Measurements from ENCODE around the gene NCOA7.
"Not testable (repeated sequence)": the region's sequence is repeated elsewhere in the genome, so short reads cannot be mapped to it uniquely, and the experiment has no call there.

Gene NCOA7

DNA sequence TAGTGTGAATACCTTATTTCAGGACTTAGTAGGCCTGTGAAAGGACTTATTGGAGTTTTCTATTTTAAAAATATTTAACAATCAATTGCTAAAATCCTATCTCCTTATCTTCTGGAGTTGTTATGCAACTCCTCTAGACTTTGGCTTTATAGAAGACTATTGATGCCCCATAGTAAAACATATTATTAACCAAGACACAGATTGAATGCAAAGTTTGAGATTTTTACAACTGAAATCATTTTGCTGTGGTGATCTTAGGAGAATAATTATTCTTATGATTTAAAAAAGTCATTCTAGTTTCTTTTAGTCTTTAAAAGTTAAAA lies 36.9 kb upstream of the NCOA7 start:
- no peak for DNase-seq

GRCh38 chr6:125754566-125754965 lies 36.2 kb upstream of the NCOA7 start:
- DNase-seq: no peak

DNA sequence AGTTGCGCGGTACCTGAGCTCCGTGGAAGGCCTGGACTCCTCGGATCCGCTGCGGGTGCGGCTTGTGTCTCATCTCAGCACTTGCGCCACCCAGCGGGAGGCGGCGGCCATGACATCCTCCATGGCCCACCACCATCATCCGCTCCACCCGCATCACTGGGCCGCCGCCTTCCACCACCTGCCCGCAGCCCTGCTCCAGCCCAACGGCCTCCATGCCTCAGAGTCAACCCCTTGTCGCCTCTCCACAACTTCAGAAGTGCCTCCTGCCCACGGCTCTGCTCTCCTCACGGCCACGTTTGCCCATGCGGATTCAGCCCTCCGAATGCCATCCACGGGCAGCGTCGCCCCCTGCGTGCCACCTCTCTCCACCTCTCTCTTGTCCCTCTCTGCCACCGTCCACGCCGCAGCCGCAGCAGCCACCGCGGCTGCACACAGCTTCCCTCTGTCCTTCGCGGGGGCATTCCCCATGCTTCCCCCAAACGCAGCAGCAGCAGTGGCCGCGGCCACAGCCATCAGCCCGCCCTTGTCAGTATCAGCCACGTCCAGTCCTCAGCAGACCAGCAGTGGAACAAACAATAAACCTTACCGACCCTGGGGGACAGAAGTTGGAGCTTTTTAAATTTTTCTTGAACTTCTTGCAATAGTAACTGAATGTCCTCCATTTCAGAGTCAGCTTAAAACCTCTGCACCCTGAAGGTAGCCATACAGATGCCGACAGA lies 31.4 kb upstream of the NCOA7 start:
- no peak for DNase-seq

DNA sequence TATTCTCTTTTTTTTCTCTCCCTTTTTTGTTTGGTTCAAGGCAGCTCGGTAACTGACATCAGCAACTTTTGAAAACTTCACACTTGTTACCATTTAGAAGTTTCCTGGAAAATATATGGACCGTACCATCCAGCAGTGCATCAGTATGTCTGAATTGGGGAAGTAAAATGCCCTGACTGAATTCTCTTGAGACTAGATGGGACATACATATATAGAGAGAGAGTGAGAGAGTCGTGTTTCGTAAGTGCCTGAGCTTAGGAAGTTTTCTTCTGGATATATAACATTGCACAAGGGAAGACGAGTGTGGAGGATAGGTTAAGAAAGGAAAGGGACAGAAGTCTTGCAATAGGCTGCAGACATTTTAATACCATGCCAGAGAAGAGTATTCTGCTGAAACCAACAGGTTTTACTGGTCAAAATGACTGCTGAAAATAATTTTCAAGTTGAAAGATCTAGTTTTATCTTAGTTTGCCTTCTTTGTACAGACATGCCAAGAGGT lies 30.8 kb upstream of the NCOA7 start:
- DNase-seq: no peak

DNA sequence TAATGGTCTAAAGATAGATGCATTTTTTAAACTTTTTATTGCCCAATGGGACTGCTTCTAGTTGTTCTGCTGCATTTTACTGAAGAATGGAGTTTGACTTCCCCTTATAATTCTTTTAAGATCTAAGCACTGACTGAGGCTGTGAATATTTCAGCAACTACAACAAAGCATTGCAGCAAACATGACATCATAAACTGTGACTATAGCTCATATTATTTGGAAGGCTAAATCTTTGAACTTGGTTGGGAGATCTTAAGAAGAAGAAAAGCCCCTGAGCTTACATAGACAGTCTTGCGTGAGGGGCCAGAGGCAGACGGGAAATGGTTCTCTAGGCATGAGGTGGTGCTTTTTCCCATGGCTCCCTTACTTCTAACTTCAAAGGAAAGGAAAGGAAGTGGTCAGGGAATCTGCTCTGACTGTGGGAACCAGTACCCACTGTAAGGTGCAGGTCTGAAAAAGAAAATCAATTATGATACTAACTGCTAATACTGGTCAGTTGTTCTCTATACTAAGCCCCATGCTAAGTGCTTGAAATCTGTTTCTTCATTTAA lies 26.6 kb upstream of the NCOA7 start:
- no peak for DNase-seq

GRCh38 chr6:125765944-125766343 lies 24.8 kb upstream of the NCOA7 start:
- DNase-seq: no peak

DNA sequence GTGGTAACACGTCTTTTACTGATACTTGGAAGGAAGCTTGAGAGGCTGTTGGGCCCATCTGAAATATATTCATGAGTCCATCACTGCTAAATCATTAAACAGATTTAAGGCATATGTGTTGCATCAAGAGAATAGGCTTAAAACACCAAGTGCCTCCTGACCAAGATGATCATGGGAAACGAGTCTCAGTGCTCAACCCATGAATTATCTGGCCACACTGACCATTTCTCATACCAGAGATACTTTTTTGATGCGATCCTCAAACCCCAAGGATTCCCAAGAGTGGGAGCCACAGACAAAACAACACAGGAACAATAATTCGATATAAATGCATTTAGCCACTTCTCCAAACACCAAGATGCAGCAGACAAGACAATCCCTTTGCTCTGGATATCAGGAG lies 24.1 kb upstream of the NCOA7 start:
- DNase-seq: no peak

DNA sequence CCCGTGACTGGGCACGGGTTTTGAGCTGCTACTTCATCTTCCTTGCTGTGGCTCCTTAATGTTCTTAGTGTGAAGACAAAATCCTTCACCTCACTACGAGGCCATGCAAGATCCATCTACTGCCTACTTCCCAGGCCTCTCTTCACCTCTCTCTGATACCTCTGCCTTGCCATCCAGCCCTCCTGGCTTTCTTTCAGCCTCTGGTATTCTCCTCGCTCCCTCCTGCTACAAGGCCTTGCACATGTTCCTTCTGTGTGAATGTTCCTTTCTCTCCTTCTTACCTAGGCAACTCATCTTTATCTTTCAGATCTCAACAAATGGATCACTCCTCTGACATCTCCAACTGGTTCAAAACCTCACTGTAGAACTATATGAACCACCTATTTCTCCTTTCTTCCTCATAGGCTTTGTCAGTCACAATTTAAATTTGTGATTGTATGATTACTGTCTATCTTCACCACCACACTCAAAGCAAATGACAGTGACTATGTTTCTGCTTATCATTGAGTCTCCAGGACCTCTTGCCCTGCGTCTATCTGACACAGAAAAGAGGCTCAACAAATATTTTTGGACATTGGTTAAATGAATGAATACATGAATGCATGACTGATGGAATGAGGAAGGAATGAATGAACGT lies 21.5 kb upstream of the NCOA7 start:
- DNase-seq: no peak

GRCh38 chr6:125773387-125774341 lies 17.1 kb upstream of the NCOA7 start:
- no peak for DNase-seq

DNA sequence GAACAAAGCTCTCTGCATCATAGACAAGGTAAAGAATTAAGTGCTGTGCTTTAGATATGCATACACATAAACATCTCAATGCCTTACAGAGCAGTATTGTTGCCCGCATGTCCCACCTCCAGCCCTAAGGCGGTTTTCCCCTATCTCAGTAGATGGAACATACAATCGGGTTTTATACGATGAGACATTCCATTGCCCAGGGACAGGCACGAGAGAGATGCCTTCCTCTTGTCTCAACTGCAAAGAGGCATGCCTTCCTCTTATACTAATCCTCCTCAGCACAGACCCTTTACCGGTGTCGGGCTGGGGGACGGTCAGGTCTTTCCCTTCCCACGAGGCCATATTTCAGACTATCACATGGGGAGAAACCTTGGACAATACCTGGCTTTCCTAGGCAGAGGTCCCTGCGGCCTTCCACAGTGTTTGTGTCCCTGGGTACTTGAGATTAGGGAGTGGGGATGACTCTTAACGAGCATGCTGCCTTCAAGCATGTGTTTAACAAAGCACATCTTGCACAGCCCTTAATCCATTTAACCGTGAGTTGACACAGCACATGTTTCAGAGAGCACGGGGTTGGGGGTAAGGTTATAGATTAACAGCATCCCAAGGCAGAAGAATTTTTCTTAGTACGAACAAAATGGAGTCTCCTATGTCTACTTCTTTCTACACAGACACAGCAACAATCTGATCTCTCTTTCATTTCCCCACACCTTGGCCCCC lies 14.5 kb upstream of the NCOA7 start:
- not testable (repeated sequence) for DNase-seq

- DNase-seq: peak; percentile 87
Observed at GRCh38 chr6:125779924-125780539, 10.7 kb upstream of the NCOA7 start.

DNA sequence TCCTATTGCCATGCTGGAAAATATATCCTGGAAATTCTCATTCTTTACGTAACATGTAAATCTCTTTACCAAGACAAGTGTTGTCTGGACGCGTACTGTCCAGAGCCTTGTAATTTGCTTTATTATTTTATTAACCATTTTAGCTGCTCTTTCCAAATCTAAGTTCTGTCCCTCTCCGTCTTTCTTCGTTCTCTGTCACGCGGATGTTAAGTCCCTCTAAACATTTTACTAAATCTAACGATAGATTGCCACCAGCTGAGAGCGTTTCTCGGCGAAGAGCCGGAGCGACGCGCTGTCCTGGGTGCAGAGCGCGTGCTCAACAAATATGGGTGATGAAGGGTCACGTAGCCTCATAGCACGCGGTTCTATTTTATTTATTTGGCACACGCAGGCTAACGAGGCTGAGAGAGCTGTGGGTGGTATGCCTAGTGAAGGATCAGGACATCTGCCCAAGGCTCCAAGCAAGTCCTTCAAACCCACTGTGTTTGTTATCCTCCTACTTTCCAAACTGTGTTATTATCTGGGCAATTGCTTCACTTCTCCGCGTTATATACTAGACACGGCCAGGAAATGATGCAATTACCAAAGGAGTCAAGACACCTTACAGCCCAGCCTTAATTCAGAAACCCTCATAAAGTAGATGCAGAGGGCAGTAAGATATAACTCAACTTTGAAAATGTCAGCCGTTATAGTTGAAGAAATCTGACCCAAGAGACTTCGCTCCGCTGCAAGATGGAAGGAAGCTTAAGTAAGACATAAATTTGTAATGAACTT lies 10.0 kb upstream of the NCOA7 start:
- peak; percentile 53 for DNase-seq

DNA sequence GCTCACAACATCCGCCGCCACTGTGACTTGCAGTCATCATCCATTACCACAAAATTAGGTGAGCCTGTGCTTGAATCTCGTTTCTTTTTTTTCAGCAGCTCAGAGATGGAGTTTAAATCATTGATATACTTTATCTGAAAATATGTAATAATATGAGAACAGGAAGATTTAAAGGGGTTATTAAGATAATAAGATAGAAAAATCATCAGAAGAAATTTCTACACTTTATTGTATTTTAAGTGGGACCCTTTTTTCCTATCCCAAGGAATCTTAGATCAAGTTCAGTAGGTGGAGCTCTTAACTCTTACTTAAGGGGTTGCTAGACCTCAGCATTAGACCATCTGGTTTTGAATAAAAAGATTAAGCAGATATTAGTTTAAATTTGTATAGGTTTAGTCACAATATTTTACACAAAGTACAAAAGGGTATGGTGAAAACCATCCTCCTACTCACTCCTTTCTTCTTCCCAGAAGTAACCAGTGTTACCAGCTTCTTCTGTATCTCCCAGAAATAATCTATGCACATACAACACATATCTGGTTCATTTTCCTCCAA lies 9.4 kb upstream of the NCOA7 start:
- DNase-seq: no peak

DNA sequence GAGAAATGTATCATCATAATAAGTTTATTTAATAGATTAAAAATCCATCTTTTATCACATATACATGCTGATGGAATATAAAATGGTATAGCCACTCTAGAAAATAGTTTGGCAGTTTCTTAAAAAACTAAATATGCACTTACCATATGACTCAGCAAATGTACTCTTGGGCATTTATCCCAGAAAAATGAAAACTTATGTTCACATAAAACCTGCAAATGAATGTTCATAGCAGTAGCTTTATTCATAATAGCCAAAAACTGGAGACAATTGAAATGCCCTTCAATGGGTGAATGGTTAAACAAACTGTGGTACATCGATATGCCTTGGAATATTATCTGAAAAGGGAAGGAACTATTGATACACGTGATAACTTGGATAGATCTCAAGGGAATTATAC lies 6.4 kb upstream of the NCOA7 start:
- no peak for DNase-seq

GRCh38 chr6:125787791-125788190 lies 3.0 kb upstream of the NCOA7 start:
- DNase-seq: no peak

- no peak for DNase-seq
Observed at GRCh38 chr6:125789167-125789566, 1.6 kb upstream of the NCOA7 start.

- DNase-seq: peak; percentile 22
Observed at GRCh38 chr6:125789576-125790357, 993 bp upstream of the NCOA7 start.

- DNase-seq: peak; percentile 40
Observed at GRCh38 chr6:125791151-125791819, 525 bp downstream of the NCOA7 start.

DNA sequence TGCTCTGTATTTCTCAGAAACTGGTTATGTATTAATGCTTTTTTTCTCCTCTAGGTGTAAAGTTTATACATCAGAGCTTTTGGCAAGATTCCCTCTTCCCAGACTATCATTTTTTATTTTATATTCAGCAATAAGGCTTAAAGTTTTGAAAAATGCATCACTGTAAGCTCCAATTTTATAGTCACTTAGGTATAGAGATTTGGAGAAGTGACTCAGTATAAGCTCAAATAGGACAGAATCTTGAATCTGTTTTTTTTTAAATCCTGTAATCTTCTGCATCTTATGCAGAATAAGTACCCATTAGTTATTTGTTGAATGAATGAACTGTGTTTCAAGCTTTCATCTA lies 1.0 kb downstream of the NCOA7 start:
- DNase-seq: no peak

- DNase-seq: no peak
Observed at GRCh38 chr6:125792172-125792571, 1.4 kb downstream of the NCOA7 start.

Measured in CD4-positive, alpha-beta T cell treated with Interleukin-15 for 1 hour (primary cell).